Large intestine (tissue), 3 donors: ENCODE data around the gene RTRAF. TPM values are rescaled to one million over a fixed set of nuclear protein-coding genes. Genes with fewer than 3 reads are reported as not detected.

Source experiments
- DNase-seq, 2 donors: peaks; one replicate each; pipeline versions ENCODE4 v3.0.0 to v3.0.0-alpha.2; 2013
- H3K27ac ChIP-seq: one replicate; pipeline ENCODE4 v1.5.1; 2013; ENCODE audit warnings: low read length
- H3K27me3 ChIP-seq: 2 replicates; pipeline ENCODE4 v1.6.1; 2013; ENCODE audit warnings: low read length; ENCODE audit not compliant: control insufficient read depth, insufficient read depth
- H3K36me3 ChIP-seq: 2 replicates; pipeline ENCODE4 v1.6.1; 2013; ENCODE audit warnings: low read length; ENCODE audit not compliant: control insufficient read depth, insufficient read depth
- H3K4me1 ChIP-seq: one replicate; pipeline ENCODE4 v1.6.1; 2013; ENCODE audit warnings: low read length; ENCODE audit not compliant: control insufficient read depth, insufficient read depth
- H3K4me3 ChIP-seq: one replicate; pipeline ENCODE4 v1.5.1; 2013; ENCODE audit warnings: low read length
- H3K9me3 ChIP-seq: one replicate; pipeline ENCODE4 v1.6.1; 2013; ENCODE audit warnings: mild to moderate bottlenecking, low read depth, low read length, moderate library complexity; ENCODE audit not compliant: control insufficient read depth
- WGBS: methylation state at CpG from one replicate; pipeline ENCODE4 v1.1.5; 2013; ENCODE audit warnings: low lambda C conversion rate; ENCODE audit not compliant: insufficient coverage; 5-methylcytosine and 5-hydroxymethylcytosine counted together
- polyA plus RNA-seq: library from polyadenylated mRNA; unstranded; fragments of 120-200 nt; gene quantifications from one replicate; pipeline ENCODE4 v1.2.1, GENCODE V29; 2013

RTRAF gene
- polyA plus RNA-seq, 1 donor = 196 TPM

- peaks cover 89% of the 10 kb centered on the region for H3K36me3 ChIP-seq
Measured at GRCh38 chr14:52006361-52006760, 17.0 kb downstream of the RTRAF start.

GRCh38 chr14:52007211-52007610, 17.9 kb downstream of the RTRAF start:
- no peaks in the 10 kb centered on the region for H3K4me1 ChIP-seq

More at GRCh38 chr14:52006361-52006760, 17.0 kb downstream of the RTRAF start:
- Histone ChIP-seq H3K4me3 (no peak overlapping the region), H3K27me3 (no peaks in the 10 kb centered on the region), H3K27ac (no peak overlapping the region), H3K9me3 (no peaks in the 10 kb centered on the region), H3K4me1 (no peaks in the 10 kb centered on the region)
- WGBS = no CpG with 5 or more reads among the region's 3 CpGs
- no peak for DNase-seq

GRCh38 chr14:52007637-52008036, 18.3 kb downstream of the RTRAF start:
- no peak for DNase-seq
- H3K36me3 ChIP-seq = peaks cover 82% of the 10 kb centered on the region
- no peaks in the 10 kb centered on the region for H3K27me3 ChIP-seq
- H3K27ac ChIP-seq = no peak overlapping the region
- no peaks in the 10 kb centered on the region for H3K9me3 ChIP-seq
- H3K4me1 ChIP-seq = no peaks in the 10 kb centered on the region
- no peak overlapping the region for H3K4me3 ChIP-seq
- no CpG with 5 or more reads among the region's 1 CpG for WGBS

More at GRCh38 chr14:52007211-52007610, 17.9 kb downstream of the RTRAF start:
- H3K4me3 ChIP-seq = no peak overlapping the region
- H3K9me3 ChIP-seq = no peaks in the 10 kb centered on the region
- no CpG with 5 or more reads among the region's 1 CpG for WGBS
- peaks cover 86% of the 10 kb centered on the region for H3K36me3 ChIP-seq
- H3K27ac ChIP-seq = no peak overlapping the region
- no peak for DNase-seq
- H3K27me3 ChIP-seq = no peaks in the 10 kb centered on the region

GRCh38 chr14:52008136-52008535, 18.8 kb downstream of the RTRAF start:
- peaks cover 77% of the 10 kb centered on the region for H3K36me3 ChIP-seq
- no peaks in the 10 kb centered on the region for H3K9me3 ChIP-seq
- no peak overlapping the region for H3K4me3 ChIP-seq
- H3K27ac ChIP-seq = no peak overlapping the region
- H3K27me3 ChIP-seq = no peaks in the 10 kb centered on the region
- no peaks in the 10 kb centered on the region for H3K4me1 ChIP-seq
- no CpG with 5 or more reads among the region's 4 CpGs for WGBS
- DNase-seq = no peak

- no peaks in the 10 kb centered on the region for H3K4me1 ChIP-seq
- H3K27ac ChIP-seq = no peak overlapping the region
- no peak overlapping the region for H3K4me3 ChIP-seq
- peaks cover 66% of the 10 kb centered on the region for H3K36me3 ChIP-seq
- no peaks in the 10 kb centered on the region for H3K27me3 ChIP-seq
- WGBS = 0% methylated on average over 1 of the region's 3 CpGs
- DNase-seq = no peak
- no peaks in the 10 kb centered on the region for H3K9me3 ChIP-seq
Measured at GRCh38 chr14:52010173-52010693, 20.9 kb downstream of the RTRAF start.

DNA sequence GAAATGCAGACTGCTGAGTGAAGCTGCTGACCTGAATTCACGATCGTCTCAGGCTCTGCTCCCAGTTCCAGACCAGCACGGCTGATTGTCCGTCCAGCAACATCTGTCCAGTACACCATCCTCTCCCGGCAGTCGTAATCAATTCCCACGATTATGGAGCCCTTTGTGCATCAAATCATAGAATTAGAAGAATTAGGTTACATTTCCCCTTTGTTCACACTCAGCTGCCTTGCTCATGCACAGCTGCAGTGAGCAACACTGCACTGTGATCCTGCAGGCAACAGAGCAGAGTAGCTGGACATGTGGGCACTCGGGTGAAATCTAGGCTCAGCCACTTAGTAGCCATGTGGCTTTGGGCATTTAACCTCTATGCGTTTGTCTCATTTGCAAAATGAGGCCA, 22.2 kb downstream of the RTRAF start:
- WGBS = no CpG with 5 or more reads among the region's 9 CpGs
- H3K27ac ChIP-seq = no peak overlapping the region
- no peak for DNase-seq
- no peaks in the 10 kb centered on the region for H3K9me3 ChIP-seq
- no peak overlapping the region for H3K4me3 ChIP-seq
- H3K36me3 ChIP-seq = peaks cover 54% of the 10 kb centered on the region
- H3K4me1 ChIP-seq = no peaks in the 10 kb centered on the region
- H3K27me3 ChIP-seq = no peaks in the 10 kb centered on the region

DNA sequence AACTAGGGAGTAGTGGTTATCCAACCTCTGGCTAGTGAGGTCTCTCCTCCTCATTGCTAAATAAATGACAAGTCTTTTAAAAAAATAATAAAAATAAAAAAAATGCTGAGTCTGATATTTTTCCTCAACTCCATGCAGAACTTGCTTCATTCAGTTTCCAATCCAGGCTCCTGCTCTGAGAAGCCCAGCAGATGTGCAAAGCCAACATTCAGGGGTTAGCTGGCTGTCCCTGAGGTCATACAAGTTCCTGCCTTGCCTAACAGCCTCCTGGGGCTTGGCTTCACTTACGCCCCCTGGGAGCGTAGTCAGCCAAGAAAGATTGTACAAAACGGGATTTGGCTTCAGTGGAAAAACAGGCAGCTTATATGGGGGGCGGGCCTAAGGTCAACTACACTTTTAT, 23.3 kb downstream of the RTRAF start:
- no peaks in the 10 kb centered on the region for H3K4me1 ChIP-seq
- WGBS = no CpG with 5 or more reads among the region's 4 CpGs

DNA sequence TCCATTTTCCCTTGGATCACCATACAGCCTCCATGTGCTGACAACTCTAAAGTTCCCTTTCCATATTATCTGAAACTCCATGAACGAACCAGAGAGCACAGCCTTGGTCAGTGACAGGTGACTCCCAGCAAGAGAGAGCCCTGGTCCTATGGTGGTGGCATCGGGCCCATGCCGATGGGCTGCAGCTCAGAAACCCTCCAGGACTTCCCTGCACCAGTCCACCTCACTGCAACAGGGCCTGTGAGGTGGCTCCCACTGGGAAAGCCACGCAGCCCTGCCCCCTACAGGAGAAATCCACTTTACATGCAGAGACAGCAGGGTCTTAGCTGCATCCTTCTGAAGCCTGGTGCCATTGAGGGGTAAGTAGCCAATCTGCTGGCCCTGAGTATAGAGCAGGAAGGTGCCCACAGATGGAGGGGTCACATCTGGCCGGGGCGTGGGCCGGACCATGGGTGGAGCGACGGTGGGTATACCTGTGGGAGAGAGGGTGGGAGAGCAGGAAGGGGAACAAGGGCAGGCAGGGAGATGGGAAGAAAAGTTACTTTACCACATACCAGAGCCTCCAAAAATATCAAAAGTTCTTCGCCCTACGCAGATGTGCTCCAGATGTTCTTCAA, 24.7 kb downstream of the RTRAF start:
- Histone ChIP-seq H3K4me1 (peaks cover 7% of the 10 kb centered on the region), H3K9me3 (no peaks in the 10 kb centered on the region), H3K4me3 (no peak overlapping the region), H3K27me3 (no peaks in the 10 kb centered on the region), H3K36me3 (peaks cover 36% of the 10 kb centered on the region), H3K27ac (no peak overlapping the region)
- WGBS = 80% methylated on average over 2 of the region's 11 CpGs
- DNase-seq = no peak

More for the DNA sequence above, 23.3 kb downstream of the RTRAF start:
- H3K27ac ChIP-seq = no peak overlapping the region
- H3K9me3 ChIP-seq = no peaks in the 10 kb centered on the region
- no peaks in the 10 kb centered on the region for H3K27me3 ChIP-seq
- no peak for DNase-seq
- peaks cover 45% of the 10 kb centered on the region for H3K36me3 ChIP-seq
- H3K4me3 ChIP-seq = no peak overlapping the region

- Histone ChIP-seq H3K4me3 (no peak overlapping the region), H3K36me3 (peaks cover 29% of the 10 kb centered on the region), H3K27me3 (no peaks in the 10 kb centered on the region), H3K4me1 (peaks cover 13% of the 10 kb centered on the region), H3K27ac (no peak overlapping the region), H3K9me3 (no peaks in the 10 kb centered on the region)
- no peak for DNase-seq
- no CpG with 5 or more reads among the region's 15 CpGs for WGBS
Measured at GRCh38 chr14:52014601-52015267, 25.4 kb downstream of the RTRAF start.

DNA sequence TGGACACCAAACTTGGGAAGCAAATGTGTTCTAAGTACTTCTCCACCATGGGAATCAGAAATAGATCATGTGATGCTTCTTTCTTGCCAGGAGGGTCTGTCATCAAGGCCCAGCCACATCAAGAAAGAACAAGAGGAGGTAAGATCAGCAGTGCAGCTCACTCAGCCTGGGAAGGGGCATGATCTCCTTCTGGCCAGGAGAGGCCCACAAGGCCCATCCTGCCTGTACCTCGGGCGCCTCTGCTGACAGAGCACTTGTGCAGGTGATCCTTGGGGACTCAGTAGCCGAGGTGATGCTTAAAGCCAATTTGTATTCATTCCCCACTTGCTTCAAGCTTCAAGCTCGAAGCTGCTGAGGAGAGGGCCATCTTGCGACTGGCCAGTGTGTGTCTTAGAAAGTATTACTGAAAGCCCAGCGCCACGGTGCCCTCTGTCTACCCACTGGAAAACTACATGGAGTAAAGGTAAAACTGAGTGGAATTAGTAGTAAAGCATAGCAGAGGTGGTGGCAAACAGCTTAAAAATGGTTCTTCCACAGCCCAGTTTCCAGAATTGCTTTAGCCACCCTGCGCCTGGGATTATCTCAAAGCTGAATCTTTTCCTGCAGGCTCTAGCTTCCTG, 26.2 kb downstream of the RTRAF start:
- H3K27me3 ChIP-seq = no peaks in the 10 kb centered on the region
- no peak overlapping the region for H3K27ac ChIP-seq
- peaks cover 22% of the 10 kb centered on the region for H3K36me3 ChIP-seq
- peaks cover 15% of the 10 kb centered on the region for H3K4me1 ChIP-seq
- peak in 1 of 2 donors; percentile 27 for DNase-seq
- no peak overlapping the region for H3K4me3 ChIP-seq
- WGBS = 80% methylated on average over 1 of the region's 8 CpGs
- no peaks in the 10 kb centered on the region for H3K9me3 ChIP-seq
